Testis (tissue), 3 donors: ENCODE data around the gene NTM. TPM values are rescaled to one million over a fixed set of nuclear protein-coding genes. Genes with fewer than 3 reads are reported as not detected.

Experiments used
- DNase-seq: peaks from one replicate; pipeline ENCODE4 v3.0.0-alpha.2; 2019
- H3K27ac ChIP-seq, 2 donors: fragments of 200-600 bp; sonication (generic); one replicate each; pipeline ENCODE4 v1.5.1; 2019
- H3K27me3 ChIP-seq: fragments of 200-600 bp; sonication (generic); one replicate; pipeline ENCODE4 v1.5.1; 2019
- H3K36me3 ChIP-seq: fragments of 200-600 bp; sonication (generic); one replicate; pipeline ENCODE4 v1.5.1; 2017; ENCODE audit warnings: low read depth; ENCODE audit errors: missing control alignments
- H3K4me1 ChIP-seq: fragments of 200-600 bp; sonication (generic); one replicate; pipeline ENCODE4 v1.5.1; 2019
- H3K4me3 ChIP-seq, 2 donors: fragments of 200-600 bp; sonication (generic); one replicate each; pipeline ENCODE4 v1.5.1; 2017 to 2019
- H3K9me3 ChIP-seq: fragments of 200-600 bp; sonication (generic); one replicate; pipeline ENCODE4 v1.5.1; 2017
- POLR2A ChIP-seq: fragments of 450-650 bp; IDR thresholded peaks from one replicate; pipeline ENCODE4 v1.6.1; 2017; ENCODE audit warnings: antibody characterized with exemption, mild to moderate bottlenecking, moderate library complexity
- WGBS, 2 donors: methylation state at CpG; one replicate each; pipeline ENCODE4 v1.1.5; 2018; 5-methylcytosine and 5-hydroxymethylcytosine counted together
- intact Hi-C: fragments of 100-400 bp; cut with DNase I; formaldehyde crosslinking; loops from one replicate; pipeline ENCODE4 v1.15.1; 2023; ENCODE audit warnings: low total_unique reads
- polyA plus RNA-seq: library from polyadenylated mRNA; stranded (reverse); fragments of 350-450 nt; fragmentation: Illumina TruSeq; extraction: RNeasy Lipid Tissue Mini Kit (QIAGEN cat#74804); gene quantifications from one replicate; pipeline ENCODE4 v1.2.3, GENCODE V29; 2014; ENCODE audit warnings: low read depth, low replicate concordance; ENCODE audit not compliant: insufficient read depth
- total RNA-seq, 2 donors: library from RNA; depleted of rRNA; stranded (reverse); fragments of >200 nt; gene quantifications; one replicate each; pipeline ENCODE4 v1.2.3, GENCODE V29; 2016
- TF ChIP-seq, protein P1 (sequence below), 3 experiments: fragments of 450-650 bp in 2 of 3; fragments of 200-600 bp in 1 of 3; sonication (generic) in 1 of 3; IDR thresholded peaks; one replicate each; pipeline ENCODE4 v1.5.1; 2016 to 2019; ENCODE audit warnings: antibody characterized with exemption in 3 of 3, mild to moderate bottlenecking in 2 of 3, moderate library complexity in 1 of 3

NTM gene
- total and polyA plus RNA-seq, 3 donors from 2014 or later: 1.7 to 4.5 (median 1.8) TPM

DNA sequence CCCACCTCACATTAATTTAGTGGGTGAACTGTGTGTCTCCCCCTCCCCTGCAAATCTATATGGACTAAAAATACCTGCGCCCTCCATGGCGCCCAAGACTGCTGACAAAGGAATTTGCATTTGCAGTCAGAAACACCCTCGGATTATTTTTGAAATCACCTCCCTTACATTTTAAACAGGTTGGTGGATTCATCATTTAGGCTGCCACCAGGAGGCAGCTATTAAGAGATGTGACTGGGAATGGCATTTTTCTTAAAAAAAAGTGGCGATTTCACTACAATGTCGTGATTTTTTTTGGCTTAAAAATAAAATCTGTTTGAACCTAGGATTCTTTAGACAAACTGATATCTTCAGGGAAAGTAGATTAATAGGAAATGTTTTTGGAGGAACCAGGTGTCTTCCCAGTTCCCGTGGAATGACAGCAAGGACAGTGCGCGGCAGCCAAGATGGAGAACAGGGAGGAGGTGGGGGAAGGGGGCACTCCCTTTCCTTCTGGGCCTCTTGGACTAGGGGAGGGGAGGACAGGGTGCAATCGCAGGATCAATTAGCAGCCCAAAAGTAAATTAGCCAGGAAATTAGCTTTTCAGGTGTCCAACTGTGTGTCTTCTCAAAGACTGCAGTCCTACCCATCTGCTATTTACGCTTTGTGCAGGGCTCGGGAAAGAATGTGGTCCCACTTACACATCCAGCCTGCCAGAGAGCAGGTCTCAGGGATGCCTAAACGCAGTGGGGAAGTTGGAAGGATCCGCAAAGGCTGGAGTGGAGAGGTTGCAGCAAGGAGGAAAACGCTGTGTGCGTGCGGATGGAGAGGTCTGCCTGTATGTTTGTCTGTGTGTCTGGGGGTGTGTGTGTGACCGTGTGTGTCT, 496.4 kb downstream of the NTM start:
- no peaks in the 10 kb centered on the region for H3K27me3 ChIP-seq
- WGBS, 2 donors: 67 to 70% methylated on average over 17 of the region's 17 CpGs
- no peak for TF ChIP-seq POLR2A
- TF ChIP-seq, protein P1, sequence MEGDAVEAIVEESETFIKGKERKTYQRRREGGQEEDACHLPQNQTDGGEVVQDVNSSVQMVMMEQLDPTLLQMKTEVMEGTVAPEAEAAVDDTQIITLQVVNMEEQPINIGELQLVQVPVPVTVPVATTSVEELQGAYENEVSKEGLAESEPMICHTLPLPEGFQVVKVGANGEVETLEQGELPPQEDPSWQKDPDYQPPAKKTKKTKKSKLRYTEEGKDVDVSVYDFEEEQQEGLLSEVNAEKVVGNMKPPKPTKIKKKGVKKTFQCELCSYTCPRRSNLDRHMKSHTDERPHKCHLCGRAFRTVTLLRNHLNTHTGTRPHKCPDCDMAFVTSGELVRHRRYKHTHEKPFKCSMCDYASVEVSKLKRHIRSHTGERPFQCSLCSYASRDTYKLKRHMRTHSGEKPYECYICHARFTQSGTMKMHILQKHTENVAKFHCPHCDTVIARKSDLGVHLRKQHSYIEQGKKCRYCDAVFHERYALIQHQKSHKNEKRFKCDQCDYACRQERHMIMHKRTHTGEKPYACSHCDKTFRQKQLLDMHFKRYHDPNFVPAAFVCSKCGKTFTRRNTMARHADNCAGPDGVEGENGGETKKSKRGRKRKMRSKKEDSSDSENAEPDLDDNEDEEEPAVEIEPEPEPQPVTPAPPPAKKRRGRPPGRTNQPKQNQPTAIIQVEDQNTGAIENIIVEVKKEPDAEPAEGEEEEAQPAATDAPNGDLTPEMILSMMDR (IDR thresholded peaks at IDR 0.05): peak in 1 of 3 experiments; percentile 25
- H3K36me3 ChIP-seq: no peaks in the 10 kb centered on the region
- no peak overlapping the region for H3K27ac ChIP-seq
- no peak overlapping the region for H3K4me3 ChIP-seq
- intact Hi-C loops: no loop called here
- no peaks in the 10 kb centered on the region for H3K9me3 ChIP-seq
- no peaks in the 10 kb centered on the region for H3K4me1 ChIP-seq
- DNase-seq: no peak

DNA sequence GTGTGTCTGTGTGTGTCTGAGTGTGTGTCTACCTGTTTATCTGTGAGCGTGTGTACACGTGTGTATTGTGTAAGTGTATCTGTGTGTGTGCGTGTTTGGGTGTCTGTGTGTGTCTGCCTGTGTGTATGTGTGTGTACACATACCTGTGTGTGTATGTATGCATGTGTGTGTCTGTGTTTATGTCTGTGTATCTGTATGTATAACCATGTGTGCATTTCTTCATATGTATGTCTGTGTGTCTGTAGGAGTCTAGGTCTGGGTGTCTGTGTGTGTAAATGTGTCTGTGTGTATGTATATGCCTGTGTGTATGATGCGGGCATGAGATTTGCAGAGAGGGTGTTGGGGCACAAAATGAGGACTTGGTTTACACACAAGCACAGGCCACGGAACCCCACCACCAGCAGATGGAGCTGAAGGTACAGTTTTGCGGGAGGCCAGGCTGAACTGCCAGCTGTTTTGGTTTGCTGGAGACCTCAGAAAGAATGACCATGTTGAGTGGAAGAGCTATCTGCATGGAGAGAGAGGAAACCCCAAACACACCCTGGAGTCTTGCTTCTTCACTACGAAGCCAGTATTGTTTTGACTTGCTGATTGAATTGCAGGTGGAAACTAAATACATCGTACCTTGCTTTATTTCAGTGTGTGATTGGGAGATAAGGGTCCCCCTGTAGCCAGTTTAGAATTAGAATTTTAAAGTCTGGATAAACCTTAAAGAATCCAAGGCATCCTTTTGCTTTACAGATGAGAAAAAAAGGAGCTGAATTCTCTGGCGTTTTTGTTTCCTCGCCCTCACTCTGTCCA, 497.2 kb downstream of the NTM start:
- Histone ChIP-seq H3K36me3 (no peaks in the 10 kb centered on the region), H3K9me3 (no peaks in the 10 kb centered on the region), H3K27me3 (no peaks in the 10 kb centered on the region), H3K4me3 (no peak overlapping the region), H3K4me1 (no peaks in the 10 kb centered on the region), H3K27ac (no peak overlapping the region)
- peak; percentile 75 for DNase-seq
- 51 to 62% methylated on average over 10 of the region's 10 CpGs for WGBS, 2 donors
- no peak for TF ChIP-seq POLR2A
- TF ChIP-seq, protein P1 (IDR thresholded peaks at IDR 0.05): peak in 2 of 3 experiments; percentile 41 to 47
- intact Hi-C loops: no loop called here

DNA sequence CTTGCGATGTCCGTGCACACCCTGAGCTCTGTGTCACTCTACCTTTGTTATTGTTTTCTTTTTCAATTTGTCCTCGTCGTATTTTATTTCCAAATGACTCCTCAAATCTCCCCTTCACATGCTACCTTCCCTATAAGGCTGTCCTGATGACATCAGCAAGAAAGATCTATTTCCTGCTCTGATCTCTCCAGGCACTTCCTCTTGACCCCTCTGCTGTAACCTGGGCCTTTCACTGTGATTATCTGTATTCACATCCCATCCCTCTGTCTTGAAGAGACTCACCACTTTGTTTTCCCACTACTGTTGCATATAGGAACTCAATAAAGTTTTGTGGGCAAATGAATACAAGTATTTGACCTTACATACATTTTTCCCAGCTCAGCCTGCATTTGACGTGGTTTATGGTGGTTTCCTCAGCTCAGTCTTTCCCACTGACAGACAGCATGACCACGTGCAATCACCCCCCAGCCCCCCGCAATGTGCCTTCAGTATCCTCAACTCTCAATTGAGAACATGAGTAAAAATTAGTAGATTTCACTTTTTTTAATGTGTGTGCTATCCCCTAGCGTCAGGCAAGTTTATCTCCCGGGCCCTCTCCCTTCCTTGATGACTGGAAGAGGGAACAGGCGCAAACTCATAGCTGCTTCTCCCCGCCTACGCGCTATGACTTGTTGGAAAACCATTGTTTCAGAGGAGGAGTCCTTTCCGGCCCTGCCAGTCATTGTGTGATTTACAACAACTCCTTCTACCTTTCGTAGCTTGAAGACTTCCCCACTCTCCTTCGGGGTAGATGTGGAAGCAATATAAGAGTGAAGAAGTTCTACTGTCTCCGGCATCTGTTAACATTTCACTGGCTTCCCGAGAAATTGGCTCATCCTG, 498.5 kb downstream of the NTM start:
- H3K36me3 ChIP-seq: no peaks in the 10 kb centered on the region
- TF ChIP-seq, protein P1 (IDR thresholded peaks at IDR 0.05): no peak
- no peak for TF ChIP-seq POLR2A
- no peak overlapping the region for H3K27ac ChIP-seq
- H3K27me3 ChIP-seq: no peaks in the 10 kb centered on the region
- intact Hi-C loops: no loop called here
- DNase-seq: no peak
- H3K4me3 ChIP-seq: no peak overlapping the region
- WGBS, 2 donors: 79 to 82% methylated on average over 18 of the region's 18 CpGs
- no peaks in the 10 kb centered on the region for H3K9me3 ChIP-seq
- H3K4me1 ChIP-seq: no peaks in the 10 kb centered on the region

DNA sequence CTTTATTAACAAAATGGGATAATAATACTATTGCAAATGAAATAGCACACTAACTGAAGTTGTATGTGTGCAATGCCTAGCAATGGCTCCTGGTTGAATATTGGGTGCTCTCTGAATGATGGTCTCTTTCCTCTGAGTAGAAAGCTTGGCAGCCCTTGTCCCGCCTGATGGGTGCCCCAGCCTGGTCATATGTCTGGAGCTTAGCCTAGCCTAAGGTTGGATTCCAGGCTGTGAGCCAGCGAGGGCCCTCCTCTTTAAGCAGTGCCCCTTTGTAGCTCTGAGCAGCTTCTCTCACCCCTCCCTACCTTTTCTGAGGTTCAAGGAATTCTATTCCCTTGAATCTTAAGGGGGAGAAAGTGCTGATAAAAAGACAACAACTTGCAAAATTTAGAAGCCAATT, 499.9 kb downstream of the NTM start:
- no peak for TF ChIP-seq POLR2A
- TF ChIP-seq, protein P1 (IDR thresholded peaks at IDR 0.05): no peak
- H3K27ac ChIP-seq: no peak overlapping the region
- H3K36me3 ChIP-seq: no peaks in the 10 kb centered on the region
- H3K9me3 ChIP-seq: no peaks in the 10 kb centered on the region
- 84 to 86% methylated on average over 2 of the region's 2 CpGs for WGBS, 2 donors
- intact Hi-C loops: no loop called here
- H3K4me3 ChIP-seq: no peak overlapping the region
- H3K4me1 ChIP-seq: no peaks in the 10 kb centered on the region
- no peaks in the 10 kb centered on the region for H3K27me3 ChIP-seq
- no peak for DNase-seq
